GM18499 (cell line): ENCODE data around the gene CDC42BPA.

Experiments
- ATAC-seq: cut with Tn5 transposase; IDR thresholded peaks from one replicate; pipeline ENCODE4 v1.9.1; 2021; ENCODE audit warnings: moderate number of reproducible peaks; ENCODE audit not compliant: insufficient read depth, unreplicated experiment

CDC42BPA gene

GRCh38 chr1:226976276-226976977, 341.9 kb downstream of the CDC42BPA start:
- ATAC-seq = no peak

GRCh38 chr1:226975259-226976250, 342.7 kb downstream of the CDC42BPA start:
- no peak for ATAC-seq

- ATAC-seq = no peak
Measured at GRCh38 chr1:226974544-226975258, 343.6 kb downstream of the CDC42BPA start.

- no peak for ATAC-seq
Measured at GRCh38 chr1:226973898-226974543, 344.3 kb downstream of the CDC42BPA start.

GRCh38 chr1:226973371-226973897, 344.9 kb downstream of the CDC42BPA start:
- ATAC-seq = no peak

- no peak for ATAC-seq
Measured at GRCh38 chr1:226972931-226973330, 345.4 kb downstream of the CDC42BPA start.

- ATAC-seq = no peak
Measured at GRCh38 chr1:226971765-226972164, 346.5 kb downstream of the CDC42BPA start.

- ATAC-seq = no peak
Measured at GRCh38 chr1:226967665-226968064, 350.6 kb downstream of the CDC42BPA start.

GRCh38 chr1:226966683-226967082, 351.6 kb downstream of the CDC42BPA start:
- no peak for ATAC-seq

GRCh38 chr1:226965581-226966440, 352.5 kb downstream of the CDC42BPA start:
- ATAC-seq = no peak

GRCh38 chr1:226964611-226965486, 353.4 kb downstream of the CDC42BPA start:
- no peak for ATAC-seq

- no peak for ATAC-seq
Measured at GRCh38 chr1:226964068-226964425, 354.2 kb downstream of the CDC42BPA start.

GRCh38 chr1:226962421-226963391, 355.6 kb downstream of the CDC42BPA start:
- no peak for ATAC-seq

GRCh38 chr1:226960944-226961765, 357.1 kb downstream of the CDC42BPA start:
- no peak for ATAC-seq

- no peak for ATAC-seq
Measured at GRCh38 chr1:226960256-226960655, 358.0 kb downstream of the CDC42BPA start.

- ATAC-seq = no peak
Measured at GRCh38 chr1:226958300-226958699, 360.0 kb downstream of the CDC42BPA start.
